HG03565 (cell line): ENCODE measurements around the gene BTAF1.

Source experiments
- ATAC-seq: cut with Tn5 transposase; IDR thresholded peaks from one replicate; pipeline ENCODE4 v1.9.1; 2021; ENCODE audit warnings: mild to moderate bottlenecking, moderate library complexity; ENCODE audit not compliant: unreplicated experiment

BTAF1 gene

GRCh38 chr10:92038949-92039348, 115.4 kb downstream of the BTAF1 start:
- no peak for ATAC-seq

- no peak for ATAC-seq
Observed at GRCh38 chr10:92042541-92042940, 119.0 kb downstream of the BTAF1 start.

GRCh38 chr10:92045641-92046106, 122.1 kb downstream of the BTAF1 start:
- no peak for ATAC-seq

GRCh38 chr10:92047215-92047614, 123.6 kb downstream of the BTAF1 start:
- no peak for ATAC-seq

- ATAC-seq: no peak
Observed at GRCh38 chr10:92052088-92052487, 128.5 kb downstream of the BTAF1 start.

DNA sequence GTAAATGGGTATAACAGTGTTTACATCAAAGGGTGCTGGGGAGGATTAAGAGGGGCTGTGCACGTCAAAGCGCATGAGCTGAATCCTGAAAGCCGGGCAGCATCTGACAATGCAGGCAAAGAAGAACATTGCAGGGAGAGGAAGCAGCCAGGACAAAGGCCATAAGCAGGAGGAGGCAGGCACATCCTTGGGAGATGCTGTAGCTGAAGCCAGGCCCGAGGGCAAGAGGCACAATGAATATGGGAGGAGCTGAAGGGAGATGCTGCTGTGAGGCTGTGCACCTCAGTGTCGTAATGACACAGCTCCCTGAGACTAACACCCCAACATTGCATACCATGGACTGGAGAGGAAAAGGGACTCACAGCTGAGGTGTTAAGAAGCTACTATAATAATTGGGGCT, 129.2 kb downstream of the BTAF1 start:
- ATAC-seq: no peak

DNA sequence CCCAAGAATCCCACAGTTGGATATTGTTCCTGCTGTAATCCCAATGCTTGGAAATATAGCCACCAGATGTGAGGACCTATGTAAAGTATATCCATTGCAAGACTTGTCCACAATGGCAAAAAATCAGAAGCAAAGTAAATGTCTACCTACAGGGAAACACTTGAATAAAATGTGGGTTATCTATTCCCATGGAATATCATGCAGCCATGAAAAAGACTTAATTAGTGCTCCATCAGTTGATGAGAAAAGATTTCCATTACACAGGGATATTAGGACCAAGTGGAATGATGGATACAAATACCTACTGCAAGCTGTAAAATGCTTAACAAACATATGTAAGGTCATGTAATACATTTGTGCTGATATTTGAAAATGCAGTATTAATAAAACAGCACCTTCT, 131.2 kb downstream of the BTAF1 start:
- ATAC-seq: no peak

- no peak for ATAC-seq
Observed at GRCh38 chr10:92062273-92062672, 138.7 kb downstream of the BTAF1 start.

DNA sequence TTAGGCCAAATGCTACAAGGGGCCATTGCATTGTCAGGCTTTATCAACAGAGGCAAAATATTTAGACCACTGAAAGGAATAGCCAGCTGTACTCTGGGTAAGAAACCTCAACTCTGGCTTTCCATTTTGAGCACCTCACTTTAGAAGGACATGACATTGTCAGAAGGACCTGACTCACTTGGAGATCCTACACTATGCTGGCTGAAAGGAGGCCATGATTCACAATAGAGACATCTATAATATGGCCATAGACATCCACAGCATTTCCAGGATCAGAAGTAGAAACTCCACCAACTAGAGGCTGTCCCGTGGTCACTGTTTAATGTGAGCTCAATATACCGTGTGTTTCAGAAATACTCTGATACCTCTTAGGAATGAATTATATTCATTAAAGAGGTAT, 140.9 kb downstream of the BTAF1 start:
- ATAC-seq: no peak

GRCh38 chr10:92066386-92066785, 142.8 kb downstream of the BTAF1 start:
- ATAC-seq: no peak

DNA sequence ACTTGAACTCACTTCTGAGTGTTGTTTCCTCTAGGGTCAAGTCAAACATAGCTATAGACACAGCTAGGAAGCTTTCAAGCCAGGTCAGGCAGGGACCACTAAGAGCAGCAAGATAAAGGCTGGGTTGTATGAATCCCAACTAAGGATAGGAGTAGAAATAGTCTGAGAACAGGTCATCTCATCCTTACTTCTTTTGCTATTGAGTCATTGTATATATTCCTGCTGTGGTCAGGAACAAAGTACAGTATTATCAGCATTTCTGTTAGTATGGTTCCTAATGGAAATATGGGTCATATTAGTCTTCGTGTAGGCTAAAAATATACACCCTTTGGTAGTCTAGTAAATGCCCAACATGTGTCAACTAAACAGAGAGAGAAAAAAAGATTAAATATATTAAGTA, 145.3 kb downstream of the BTAF1 start:
- no peak for ATAC-seq

GRCh38 chr10:92074126-92074887, 150.7 kb downstream of the BTAF1 start:
- ATAC-seq: no peak

GRCh38 chr10:92075829-92076228, 152.3 kb downstream of the BTAF1 start:
- no peak for ATAC-seq

- no peak for ATAC-seq
Observed at GRCh38 chr10:92076722-92077121, 153.2 kb downstream of the BTAF1 start.

DNA sequence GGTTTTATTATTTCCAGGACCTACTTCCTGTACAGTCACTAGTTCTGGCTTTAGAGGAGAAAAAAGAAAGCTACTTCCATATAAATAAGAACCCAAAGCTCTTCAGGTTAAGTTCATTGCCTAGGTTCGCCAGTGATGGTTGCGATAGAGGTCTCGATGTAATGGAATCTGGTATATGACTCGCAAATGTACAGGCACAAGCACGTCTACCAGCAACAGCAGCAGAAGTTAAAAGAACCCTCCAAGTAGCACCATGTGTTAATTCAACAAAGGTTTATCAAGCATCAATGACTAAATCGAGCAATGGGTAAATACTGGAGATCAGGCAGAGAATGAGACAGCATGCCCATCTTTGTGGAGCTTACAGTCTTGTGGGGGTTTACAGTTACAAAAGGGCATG, 155.4 kb downstream of the BTAF1 start:
- no peak for ATAC-seq
